DMS114 treated with DMSO at 0.1 percent for 48 hours (cell line): ENCODE data around the gene ICAM3.
"Not testable (repeated sequence)": the region's sequence is repeated elsewhere in the genome, so short reads cannot be mapped to it uniquely, and the experiment has no call there.

Source experiments
- DNase-seq: peaks from one replicate; lab custom pipeline; 2025; ENCODE audit not compliant: unreplicated experiment; lab: John Stamatoyannopoulos, UW

The ICAM3 gene

GRCh38 chr19:10352764-10353671 lies 13.6 kb upstream of the ICAM3 start:
- no peak for DNase-seq

GRCh38 chr19:10346509-10346908 lies 7.1 kb upstream of the ICAM3 start:
- no peak for DNase-seq

DNA sequence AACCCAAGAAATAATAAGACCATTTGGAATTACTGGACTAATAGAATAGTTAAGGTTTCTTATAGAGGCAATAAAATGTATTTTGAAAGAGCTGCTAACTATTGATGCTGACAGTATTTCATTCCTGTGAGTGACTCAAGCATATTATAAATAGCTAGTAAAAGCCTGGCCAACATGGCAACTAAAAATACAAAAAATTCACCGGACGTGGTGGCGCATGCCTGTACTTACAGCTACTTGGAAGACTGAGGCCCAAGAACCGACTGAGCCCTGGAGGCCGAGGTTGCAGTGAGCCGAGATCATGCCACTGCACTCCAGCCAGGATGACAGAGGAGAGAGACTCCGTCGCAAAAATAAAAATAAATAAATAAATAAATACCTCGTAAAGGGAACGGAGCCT lies 5.4 kb upstream of the ICAM3 start:
- DNase-seq = no peak

DNA sequence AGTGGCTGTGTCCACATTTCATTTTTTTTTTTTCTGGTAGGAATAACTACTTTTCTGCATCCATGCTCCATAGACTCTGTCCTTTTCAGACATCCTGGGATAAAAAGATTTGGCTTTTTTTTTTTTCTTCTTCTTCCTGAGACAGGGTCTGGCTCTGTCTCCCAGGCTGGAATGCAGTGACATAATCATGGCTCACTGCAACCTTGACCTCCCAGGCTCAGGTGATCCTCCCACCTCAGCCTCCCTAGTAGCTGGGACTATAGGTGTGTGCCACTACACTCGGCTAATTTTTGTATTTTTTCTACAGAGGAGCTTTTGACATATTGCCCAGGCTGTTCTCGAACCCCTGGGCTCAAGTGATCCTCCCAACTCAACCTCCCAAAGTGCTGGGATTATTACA lies 4.1 kb upstream of the ICAM3 start:
- DNase-seq = no peak

DNA sequence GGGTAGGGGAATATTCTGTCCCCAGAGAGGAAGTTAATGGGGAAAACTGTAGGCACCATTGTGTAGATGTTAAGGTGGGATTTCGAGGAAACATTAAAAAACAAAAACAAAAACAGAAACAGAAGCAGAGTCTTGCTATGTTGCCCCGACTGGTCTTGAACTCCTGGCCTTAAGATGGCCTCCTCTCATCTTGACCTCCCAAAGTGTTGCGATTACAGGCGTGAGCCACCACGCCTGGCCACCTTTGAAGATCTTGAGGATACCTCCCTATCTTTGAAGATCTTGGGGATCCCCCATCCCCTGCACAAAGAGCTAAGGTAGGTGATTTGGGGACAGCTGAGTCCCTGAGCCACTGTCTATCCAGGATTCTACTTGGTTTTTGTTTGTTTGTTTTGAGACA lies 553 bp upstream of the ICAM3 start:
- DNase-seq = no peak

GRCh38 chr19:10338940-10339339 lies 484 bp downstream of the ICAM3 start:
- no peak for DNase-seq

DNA sequence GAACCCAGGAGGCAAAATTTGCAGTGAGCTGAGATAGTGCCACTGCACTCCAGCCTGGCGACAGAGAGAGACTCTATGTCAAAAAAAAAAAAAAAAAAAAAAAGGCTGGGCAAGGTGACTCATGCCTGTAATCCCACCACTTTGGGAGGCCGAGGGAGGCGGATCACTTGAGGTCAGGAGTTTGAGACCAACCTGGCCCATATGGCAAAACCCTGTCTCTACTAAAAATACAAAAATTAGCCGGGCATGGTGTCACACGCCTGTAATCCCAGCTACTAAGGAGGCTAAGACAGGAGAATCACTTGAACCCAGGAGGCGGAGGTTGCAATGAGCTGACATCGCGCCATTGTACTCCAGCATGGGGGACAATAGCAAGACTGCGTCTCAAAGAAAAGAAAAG lies 2.7 kb downstream of the ICAM3 start:
- not testable (repeated sequence) for DNase-seq

DNA sequence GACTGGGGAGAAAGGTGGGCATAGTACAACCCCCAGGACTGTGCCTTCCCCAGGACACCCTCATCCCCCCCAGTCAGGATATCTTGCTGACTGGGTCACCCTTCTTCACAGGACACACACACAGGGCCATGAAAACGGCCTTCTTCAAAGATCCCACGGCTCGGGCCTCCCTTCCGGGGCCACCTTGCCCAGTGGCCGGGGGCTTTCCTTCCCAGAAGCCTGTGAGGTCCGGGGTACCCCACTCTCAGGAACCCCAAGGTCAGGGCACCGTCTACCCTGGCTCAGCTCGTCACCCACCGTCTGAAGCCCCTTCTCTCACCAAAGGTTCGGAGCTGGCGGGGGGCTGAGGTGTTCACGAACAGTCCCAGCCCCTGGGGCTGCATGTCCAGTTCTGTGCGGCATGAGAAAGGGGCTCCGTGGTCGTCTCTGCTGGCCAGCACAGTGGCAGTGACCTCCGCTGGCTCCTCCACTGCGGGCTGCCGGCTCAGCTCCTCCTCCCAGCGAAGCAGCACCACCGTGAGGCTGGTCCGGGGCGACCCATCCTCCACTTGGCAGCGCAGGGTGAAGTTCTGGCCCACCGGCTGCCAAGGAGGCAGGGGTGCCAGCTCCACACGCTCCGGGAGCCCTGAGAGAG lies 4.0 kb downstream of the ICAM3 start:
- DNase-seq = no peak

DNA sequence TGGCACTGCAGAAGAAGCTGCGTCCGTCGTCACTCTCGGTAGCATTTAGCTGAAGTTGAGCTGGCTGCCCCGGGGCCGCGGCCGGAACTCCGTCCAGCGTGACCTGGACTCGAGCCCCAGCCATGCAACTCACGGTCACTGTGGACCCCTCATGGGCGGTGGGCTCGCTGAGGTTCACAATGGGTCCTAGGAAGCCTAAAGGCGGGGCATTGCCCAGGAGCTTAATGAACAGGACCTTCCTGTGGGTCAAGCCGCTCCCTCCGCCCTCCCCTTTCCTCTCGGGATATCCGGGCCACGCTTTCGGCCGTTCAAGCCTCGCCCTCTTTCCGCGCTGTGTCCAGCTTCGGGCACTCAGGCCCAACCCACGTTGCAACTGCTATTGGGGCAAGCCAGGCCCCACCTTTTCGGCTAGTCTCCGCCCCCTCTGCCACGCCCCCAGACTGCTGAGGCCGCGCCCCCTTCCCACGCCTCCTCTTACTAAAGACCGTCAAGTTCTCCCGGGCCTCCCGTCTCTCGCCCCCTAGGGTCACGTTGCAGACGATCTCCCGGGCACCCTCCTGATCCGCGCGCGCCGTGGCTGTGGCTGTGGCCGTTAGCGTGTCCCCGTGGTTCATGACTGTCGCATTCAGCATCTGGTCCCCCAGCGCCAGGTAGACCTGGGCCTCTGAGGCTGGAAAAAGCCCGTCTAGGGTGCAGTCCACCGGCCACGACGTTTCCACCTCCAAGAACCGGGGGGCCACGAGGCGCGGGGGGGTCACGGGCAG lies 4.7 kb downstream of the ICAM3 start:
- DNase-seq = peak; percentile 68

GRCh38 chr19:10333758-10334587 lies 5.5 kb downstream of the ICAM3 start:
- no peak for DNase-seq

DNA sequence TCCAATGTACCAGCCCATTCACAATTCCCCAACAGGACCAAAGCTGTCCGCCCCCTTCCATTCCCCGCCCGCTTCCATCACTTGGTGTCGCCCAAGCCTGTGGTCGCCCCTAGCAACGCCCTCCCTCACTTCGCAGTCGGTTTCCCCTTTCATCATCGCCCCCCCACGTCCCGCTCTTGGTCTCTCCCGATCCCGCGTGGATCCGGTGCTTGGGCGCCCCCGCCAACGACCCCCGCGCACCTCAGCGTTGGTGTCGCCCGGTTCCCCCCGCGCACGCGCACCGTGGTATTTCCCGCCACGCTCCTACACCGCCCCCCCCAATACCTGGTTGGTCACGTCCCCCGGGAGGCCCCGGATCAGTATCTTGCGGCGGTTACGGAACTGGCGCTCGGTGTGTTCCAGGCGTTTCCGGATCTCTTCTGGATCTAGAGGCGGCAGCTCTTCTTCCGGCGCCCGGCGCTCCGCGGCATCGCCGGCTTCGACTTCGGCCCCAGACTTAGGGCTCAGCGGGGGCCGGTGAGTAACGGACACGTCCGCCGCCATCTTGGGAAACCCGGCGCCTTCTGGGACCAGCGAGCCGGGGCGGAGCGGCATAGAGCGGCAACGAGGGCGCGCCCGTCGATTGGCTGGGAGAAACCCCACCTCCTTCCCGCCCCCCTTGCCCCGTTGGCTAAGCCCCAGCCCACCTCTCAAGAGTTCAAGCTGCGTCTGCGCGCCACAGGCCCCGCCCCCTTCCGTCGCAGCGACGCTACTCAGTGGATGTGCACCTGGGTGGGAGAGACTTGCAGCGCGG lies 6.3 kb downstream of the ICAM3 start, which contains the start of gene RAVER1:
Gene RAVER1 (minus strand): TSS at position 565 of the 793 bp plus-strand sequence. CDS start 22 bp downstream, at position 543.
- peak; percentile 76 for DNase-seq

- no peak for DNase-seq
Measured at GRCh38 chr19:10332158-10332964, 7.1 kb downstream of the ICAM3 start.

- no peak for DNase-seq
Measured at GRCh38 chr19:10329555-10329954, 9.9 kb downstream of the ICAM3 start.

GRCh38 chr19:10328558-10329429 lies 10.6 kb downstream of the ICAM3 start:
- no peak for DNase-seq

- DNase-seq = no peak
Measured at GRCh38 chr19:10327793-10328192, 11.6 kb downstream of the ICAM3 start.

DNA sequence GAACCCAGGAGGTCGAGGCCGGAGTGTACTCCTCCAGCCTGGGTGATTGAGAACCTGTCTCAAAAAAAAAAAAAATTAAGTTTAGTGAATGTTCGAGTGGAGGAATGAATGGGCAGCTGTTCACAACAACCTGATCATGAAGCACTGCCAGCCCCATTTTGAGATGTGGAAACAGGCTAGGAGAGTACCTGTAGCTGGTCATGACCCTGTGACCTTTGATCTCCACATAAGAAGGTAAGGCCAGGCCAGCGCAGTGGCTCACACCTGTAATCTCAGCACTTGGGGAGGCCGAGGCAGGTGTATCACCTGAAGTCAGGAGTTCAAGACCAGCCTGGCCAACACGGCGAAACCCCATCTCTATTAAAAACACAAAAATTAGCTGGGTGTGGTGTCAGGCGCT lies 13.7 kb downstream of the ICAM3 start:
- no peak for DNase-seq

GRCh38 chr19:10321874-10322835 lies 17.3 kb downstream of the ICAM3 start:
- no peak for DNase-seq
